GM19238 (cell line): Measurements from ENCODE around the gene SPEG.

Experiments used
- DNase-seq: peaks from one replicate; pipeline ENCODE4 v3.0.0; 2011; ENCODE audit warnings: low spot score; ENCODE audit not compliant: insufficient read length

The SPEG gene

GRCh38 chr2:219545295-219545942 is 110.8 kb downstream of the SPEG start:
- no peak for DNase-seq

DNA sequence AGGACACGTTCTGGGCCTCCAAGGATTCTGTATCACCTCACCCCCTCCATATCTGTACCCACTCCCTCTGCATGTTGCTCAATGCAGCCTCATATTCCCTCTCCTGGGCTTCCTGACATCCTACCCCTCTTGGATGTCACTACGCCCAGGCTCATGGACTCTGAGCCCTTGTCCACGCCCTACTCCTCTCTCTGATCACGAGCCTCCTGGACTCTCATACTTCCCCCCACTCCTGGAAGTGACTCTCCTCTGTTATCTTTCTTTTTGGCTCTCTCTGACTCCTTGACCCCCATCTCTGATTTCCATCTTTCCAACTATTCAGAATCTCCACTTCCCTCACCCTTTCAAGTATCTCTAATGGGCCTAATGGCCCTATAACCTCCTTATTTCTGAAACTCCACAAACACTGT is 111.3 kb downstream of the SPEG start:
- DNase-seq: no peak

DNA sequence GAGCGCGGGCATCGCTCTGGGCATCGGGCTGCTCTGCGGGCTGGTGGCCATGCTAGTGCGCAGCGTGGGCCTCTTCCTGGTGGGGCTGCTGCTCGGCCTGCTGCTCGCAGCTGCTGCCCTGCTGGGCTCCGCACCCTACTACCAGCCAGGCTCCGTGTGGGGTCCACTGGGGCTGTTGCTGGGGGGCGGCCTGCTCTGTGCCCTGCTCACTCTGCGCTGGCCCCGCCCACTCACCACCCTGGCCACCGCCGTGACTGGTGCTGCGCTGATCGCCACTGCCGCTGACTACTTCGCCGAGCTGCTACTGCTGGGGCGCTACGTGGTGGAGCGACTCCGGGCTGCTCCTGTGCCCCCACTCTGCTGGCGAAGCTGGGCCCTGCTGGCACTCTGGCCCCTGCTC is 113.0 kb downstream of the SPEG start:
- no peak for DNase-seq
